Endodermal cell (in vitro differentiated cells): ENCODE measurements around the gene DPH7. TPM values are rescaled to one million over a fixed set of nuclear protein-coding genes. Genes with fewer than 3 reads are reported as not detected.

Source experiments
- DNase-seq: peaks from one replicate; pipeline ENCODE4 v3.0.0-alpha.2; 2017
- H3K27ac ChIP-seq: 2 replicates; pipeline ENCODE4 v1.5.1; 2013; ENCODE audit warnings: mild to moderate bottlenecking, low read depth, low read length, moderate library complexity
- H3K27me3 ChIP-seq: 2 replicates; pipeline ENCODE4 v1.6.1; 2013; ENCODE audit warnings: mild to moderate bottlenecking, low read length, moderate library complexity; ENCODE audit not compliant: insufficient read depth, control insufficient read depth, poor library complexity, severe bottlenecking
- H3K36me3 ChIP-seq: 2 replicates; pipeline ENCODE4 v1.7.0; 2013; ENCODE audit warnings: mild to moderate bottlenecking, low read length, moderate library complexity; ENCODE audit not compliant: control insufficient read depth, insufficient read depth
- H3K4me1 ChIP-seq: one replicate; pipeline ENCODE4 v1.7.0; 2013; ENCODE audit warnings: low read length; ENCODE audit not compliant: control insufficient read depth, insufficient read depth
- H3K4me3 ChIP-seq: 2 replicates; pipeline ENCODE4 v1.5.1; 2013; ENCODE audit warnings: mild to moderate bottlenecking, low read length, moderate library complexity
- H3K9ac ChIP-seq: 2 replicates; pipeline ENCODE4 v1.6.1; 2013; ENCODE audit warnings: mild to moderate bottlenecking, low read length, moderate library complexity; ENCODE audit not compliant: poor library complexity, severe bottlenecking; ENCODE audit errors: extremely low read depth
- H3K9me3 ChIP-seq: 2 replicates; pipeline ENCODE4 v1.6.1; 2013; ENCODE audit warnings: mild to moderate bottlenecking, low read length, moderate library complexity; ENCODE audit not compliant: control insufficient read depth
- H3K27ac Mint-ChIP-seq: 2 replicates; pipeline ENCODE4 v1.8.0; 2020; ENCODE audit warnings: mixed read lengths
- H3K27me3 Mint-ChIP-seq: 2 replicates; pipeline ENCODE4 v1.8.0; 2021; ENCODE audit warnings: mild to moderate bottlenecking, mixed read lengths; ENCODE audit not compliant: insufficient read depth
- H3K36me3 Mint-ChIP-seq: 2 replicates; pipeline ENCODE4 v1.8.0; 2020; ENCODE audit warnings: low read depth, mixed read lengths
- H3K4me1 Mint-ChIP-seq: 2 replicates; pipeline ENCODE4 v1.8.0; 2020; ENCODE audit warnings: mixed read lengths
- H3K4me3 Mint-ChIP-seq: 2 replicates; pipeline ENCODE4 v1.8.0; 2020; ENCODE audit warnings: mild to moderate bottlenecking, moderate library complexity, mixed read lengths
- H3K9me3 Mint-ChIP-seq: 2 replicates; pipeline ENCODE4 v1.8.0; 2020; ENCODE audit warnings: mild to moderate bottlenecking, mixed read lengths
- WGBS, 2 experiments: methylation state at CpG; one replicate each; pipeline versions ENCODE4 v1.1.5 to v1.1.7; 2013; ENCODE audit warnings: missing lambda C conversion rate in 2 of 2, mixed read lengths in 1 of 2; ENCODE audit not compliant: insufficient coverage in 1 of 2, insufficient read length in 1 of 2; 5-methylcytosine and 5-hydroxymethylcytosine counted together
- total RNA-seq, 2 donors: library from RNA; stranded (reverse); fragmentation: NEBNext Ultra II Directional in 1 of 2; extraction: Animal tissue kit (Norgen Biotek cat#: 25700) in 1 of 2; gene quantifications; 2 replicates in 1 of 2; 3 replicates in 1 of 2; pipeline ENCODE4 v1.2.1, GENCODE V29; 2021
- TF ChIP-seq, protein P1 (sequence below): fragments of 200-600 bp; sonication (generic); conservative IDR thresholded peaks from 2 replicates; pipeline ENCODE4 v1.5.0; 2021; ENCODE audit warnings: antibody characterized with exemption, mild to moderate bottlenecking

DPH7 gene
- total RNA-seq, 2 donors from 2014 or later: 48.9 to 50.4 TPM

GRCh38 chr9:137586854-137587253 is 8.1 kb upstream of the DPH7 start:
- H3K4me3 Mint-ChIP-seq: no peak overlapping the region
- H3K27me3 Mint-ChIP-seq: no peaks in the 10 kb centered on the region
- Histone ChIP-seq H3K4me1 (peaks cover 10% of the 10 kb centered on the region), H3K9ac (no peak overlapping the region), H3K27me3 (no peaks in the 10 kb centered on the region), H3K36me3 (peaks cover 68% of the 10 kb centered on the region), H3K4me3 (no peak overlapping the region), H3K27ac (no peak overlapping the region), H3K9me3 (no peaks in the 10 kb centered on the region)
- H3K4me1 Mint-ChIP-seq: peaks cover 3% of the 10 kb centered on the region
- H3K27ac Mint-ChIP-seq: no peak overlapping the region
- TF ChIP-seq, protein P1, sequence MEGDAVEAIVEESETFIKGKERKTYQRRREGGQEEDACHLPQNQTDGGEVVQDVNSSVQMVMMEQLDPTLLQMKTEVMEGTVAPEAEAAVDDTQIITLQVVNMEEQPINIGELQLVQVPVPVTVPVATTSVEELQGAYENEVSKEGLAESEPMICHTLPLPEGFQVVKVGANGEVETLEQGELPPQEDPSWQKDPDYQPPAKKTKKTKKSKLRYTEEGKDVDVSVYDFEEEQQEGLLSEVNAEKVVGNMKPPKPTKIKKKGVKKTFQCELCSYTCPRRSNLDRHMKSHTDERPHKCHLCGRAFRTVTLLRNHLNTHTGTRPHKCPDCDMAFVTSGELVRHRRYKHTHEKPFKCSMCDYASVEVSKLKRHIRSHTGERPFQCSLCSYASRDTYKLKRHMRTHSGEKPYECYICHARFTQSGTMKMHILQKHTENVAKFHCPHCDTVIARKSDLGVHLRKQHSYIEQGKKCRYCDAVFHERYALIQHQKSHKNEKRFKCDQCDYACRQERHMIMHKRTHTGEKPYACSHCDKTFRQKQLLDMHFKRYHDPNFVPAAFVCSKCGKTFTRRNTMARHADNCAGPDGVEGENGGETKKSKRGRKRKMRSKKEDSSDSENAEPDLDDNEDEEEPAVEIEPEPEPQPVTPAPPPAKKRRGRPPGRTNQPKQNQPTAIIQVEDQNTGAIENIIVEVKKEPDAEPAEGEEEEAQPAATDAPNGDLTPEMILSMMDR: no peak
- H3K36me3 Mint-ChIP-seq: peaks cover 52% of the 10 kb centered on the region
- 94 to 98% methylated on average over 13 to 14 of the region's 14 CpGs for WGBS, 2 experiments
- no peak for DNase-seq
- no peaks in the 10 kb centered on the region for H3K9me3 Mint-ChIP-seq

GRCh38 chr9:137583957-137584356 is 5.2 kb upstream of the DPH7 start:
- H3K9ac ChIP-seq: no peak overlapping the region
- peaks cover 74% of the 10 kb centered on the region for H3K36me3 ChIP-seq
- Mint-ChIP-seq H3K4me3 (no peak overlapping the region), H3K9me3 (no peaks in the 10 kb centered on the region), H3K27me3 (no peaks in the 10 kb centered on the region), H3K27ac (no peak overlapping the region), H3K4me1 (peaks cover 12% of the 10 kb centered on the region), H3K36me3 (peaks cover 57% of the 10 kb centered on the region)
- H3K27ac ChIP-seq: no peak overlapping the region
- no peaks in the 10 kb centered on the region for H3K27me3 ChIP-seq
- no peak overlapping the region for H3K4me3 ChIP-seq
- TF ChIP-seq, protein P1: no peak
- WGBS, 2 experiments: 93 to 100% methylated on average over 5 to 8 of the region's 8 CpGs
- DNase-seq: no peak
- H3K4me1 ChIP-seq: peaks cover 6% of the 10 kb centered on the region
- no peaks in the 10 kb centered on the region for H3K9me3 ChIP-seq

GRCh38 chr9:137583347-137583746 is 4.6 kb upstream of the DPH7 start:
- H3K36me3 Mint-ChIP-seq: peaks cover 56% of the 10 kb centered on the region
- H3K9ac ChIP-seq: no peak overlapping the region
- H3K27me3 Mint-ChIP-seq: no peaks in the 10 kb centered on the region

More at GRCh38 chr9:137583347-137583746, 4.6 kb upstream of the DPH7 start:
- 83 to 90% methylated on average over 8 to 14 of the region's 14 CpGs for WGBS, 2 experiments
- H3K27ac ChIP-seq: no peak overlapping the region
- H3K36me3 ChIP-seq: peaks cover 68% of the 10 kb centered on the region
- no peak overlapping the region for H3K4me3 ChIP-seq
- H3K4me1 Mint-ChIP-seq: peaks cover 13% of the 10 kb centered on the region
- H3K27me3 ChIP-seq: no peaks in the 10 kb centered on the region
- no peaks in the 10 kb centered on the region for H3K9me3 ChIP-seq
- H3K9me3 Mint-ChIP-seq: no peaks in the 10 kb centered on the region
- TF ChIP-seq, protein P1: no peak
- no peak for DNase-seq
- H3K4me3 Mint-ChIP-seq: no peak overlapping the region
- H3K27ac Mint-ChIP-seq: no peak overlapping the region
- peaks cover 2% of the 10 kb centered on the region for H3K4me1 ChIP-seq
